Lower leg skin (tissue), 3 donors: ENCODE data around the gene CCS.

Source experiments
- POLR2A ChIP-seq, 2 donors: fragments of 450-650 bp; IDR thresholded peaks; one replicate each; pipeline ENCODE4 v1.6.1; 2016 to 2017; ENCODE audit warnings: antibody characterized with exemption in 2 of 2, mild to moderate bottlenecking in 1 of 2, moderate library complexity in 1 of 2
- TF ChIP-seq, protein P1 (sequence below), 3 donors: fragments of 450-650 bp; IDR thresholded peaks; one replicate each; pipeline ENCODE4 v1.5.1; 2016; ENCODE audit warnings: antibody characterized with exemption in 3 of 3, mild to moderate bottlenecking in 3 of 3, moderate library complexity in 2 of 3

- TF ChIP-seq, protein P1, sequence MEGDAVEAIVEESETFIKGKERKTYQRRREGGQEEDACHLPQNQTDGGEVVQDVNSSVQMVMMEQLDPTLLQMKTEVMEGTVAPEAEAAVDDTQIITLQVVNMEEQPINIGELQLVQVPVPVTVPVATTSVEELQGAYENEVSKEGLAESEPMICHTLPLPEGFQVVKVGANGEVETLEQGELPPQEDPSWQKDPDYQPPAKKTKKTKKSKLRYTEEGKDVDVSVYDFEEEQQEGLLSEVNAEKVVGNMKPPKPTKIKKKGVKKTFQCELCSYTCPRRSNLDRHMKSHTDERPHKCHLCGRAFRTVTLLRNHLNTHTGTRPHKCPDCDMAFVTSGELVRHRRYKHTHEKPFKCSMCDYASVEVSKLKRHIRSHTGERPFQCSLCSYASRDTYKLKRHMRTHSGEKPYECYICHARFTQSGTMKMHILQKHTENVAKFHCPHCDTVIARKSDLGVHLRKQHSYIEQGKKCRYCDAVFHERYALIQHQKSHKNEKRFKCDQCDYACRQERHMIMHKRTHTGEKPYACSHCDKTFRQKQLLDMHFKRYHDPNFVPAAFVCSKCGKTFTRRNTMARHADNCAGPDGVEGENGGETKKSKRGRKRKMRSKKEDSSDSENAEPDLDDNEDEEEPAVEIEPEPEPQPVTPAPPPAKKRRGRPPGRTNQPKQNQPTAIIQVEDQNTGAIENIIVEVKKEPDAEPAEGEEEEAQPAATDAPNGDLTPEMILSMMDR (IDR thresholded peaks at IDR 0.05), result no peak
- TF ChIP-seq POLR2A (IDR thresholded peaks at IDR 0.05), result no peak
Measured at GRCh38 chr11:66570079-66570849, 22.7 kb upstream of the CCS start.
